ENCODE measurements around the gene PPP1CA. TPM values are rescaled to one million over a fixed set of nuclear protein-coding genes. Genes with fewer than 3 reads are reported as not detected.

Gene PPP1CA
- total and polyA plus RNA-seq, 8 donors: 108 to 173 (median 140) TPM

DNA sequence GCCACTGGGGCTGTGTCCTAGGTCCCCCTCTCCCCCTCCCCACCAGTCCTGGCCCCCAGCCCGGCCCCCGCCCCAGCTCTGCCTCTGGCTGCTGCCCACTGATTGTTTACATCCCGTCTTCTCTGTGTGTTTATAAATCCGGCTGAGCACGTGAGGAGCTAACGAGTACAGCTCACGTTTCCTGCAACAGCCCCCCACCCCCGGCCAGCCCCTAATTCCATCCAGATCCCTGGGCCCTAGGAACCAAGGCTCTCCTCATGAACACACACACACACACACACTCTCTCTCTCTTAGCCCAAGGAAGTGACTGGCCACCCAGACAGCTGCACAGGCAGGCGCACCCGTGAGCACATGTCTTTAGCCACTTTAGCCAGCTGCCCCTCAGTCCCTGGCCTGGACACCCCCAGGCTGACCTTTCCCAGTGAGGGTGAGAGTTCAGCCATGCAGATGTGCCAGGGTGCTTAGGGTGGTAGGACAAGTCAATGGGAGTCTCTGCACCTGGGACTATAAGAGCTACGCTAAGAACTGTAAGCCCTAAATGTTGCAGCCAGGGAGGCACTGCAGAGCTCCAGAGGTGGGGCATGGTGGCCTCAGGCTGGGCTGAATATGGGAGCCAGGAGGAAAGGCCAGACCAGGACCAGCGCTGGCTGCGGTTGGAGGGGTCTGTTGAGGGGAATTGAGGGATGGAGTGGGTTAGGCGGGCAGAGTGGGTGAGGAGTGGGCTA is 31.1 kb downstream of the PPP1CA start:
- no peak for TF ChIP-seq CTCF (IDR thresholded peaks at IDR 0.05)
- ATAC-seq: no peak

GRCh38 chr11:67369801-67370284 is 31.8 kb downstream of the PPP1CA start:
- no peak overlapping the region for H3K27ac ChIP-seq
- DNase-seq: no peak
- intact Hi-C loops (cut with DNase I): no loop called here
- peaks cover 0 to 8% of the 10 kb centered on the region in 2 donors for H3K36me3 ChIP-seq
- no peaks in the 10 kb centered on the region for H3K9me3 ChIP-seq
- no peak overlapping the region for H3K4me3 ChIP-seq
- ATAC-seq: no peak
- peaks cover 34 to 86% of the 10 kb centered on the region in 2 donors for H3K4me1 ChIP-seq
- H3K27me3 ChIP-seq: no peaks in the 10 kb centered on the region
- no peak for TF ChIP-seq CTCF (IDR thresholded peaks at IDR 0.05)

More for the DNA sequence above, 31.1 kb downstream of the PPP1CA start:
- H3K4me1 ChIP-seq: peaks cover 34 to 88% of the 10 kb centered on the region in 2 donors
- peaks cover 0 to 2% of the 10 kb centered on the region in 2 donors for H3K36me3 ChIP-seq
- peak in 1 of 4 donors; percentile 78 for DNase-seq
- peak overlapping the region in 1 of 2 donors; percentile 89 for H3K27ac ChIP-seq
- H3K4me3 ChIP-seq: no peak overlapping the region
- intact Hi-C loops (cut with DNase I): no loop called here
- no peaks in the 10 kb centered on the region for H3K27me3 ChIP-seq
- no peaks in the 10 kb centered on the region for H3K9me3 ChIP-seq

- DNase-seq (no peak), ATAC-seq (no peak)
- peaks cover 34 to 86% of the 10 kb centered on the region in 2 donors for H3K4me1 ChIP-seq
Observed at GRCh38 chr11:67369275-67369674, 32.4 kb downstream of the PPP1CA start.

GRCh38 chr11:67368621-67369020 is 33.0 kb downstream of the PPP1CA start:
- Histone ChIP-seq H3K9me3 (no peaks in the 10 kb centered on the region), H3K4me3 (no peak overlapping the region), H3K4me1 (peaks cover 34 to 82% of the 10 kb centered on the region in 2 donors), H3K27me3 (no peaks in the 10 kb centered on the region), H3K36me3 (peaks cover 0 to 19% of the 10 kb centered on the region in 2 donors), H3K27ac (no peak overlapping the region)
- ATAC-seq (no peak), DNase-seq (no peak)
- no peak for TF ChIP-seq CTCF (IDR thresholded peaks at IDR 0.05)
- intact Hi-C loops (cut with DNase I): no loop called here

More at GRCh38 chr11:67369275-67369674, 32.4 kb downstream of the PPP1CA start:
- Histone ChIP-seq H3K36me3 (peaks cover 0 to 14% of the 10 kb centered on the region in 2 donors), H3K4me3 (no peak overlapping the region), H3K27me3 (no peaks in the 10 kb centered on the region), H3K9me3 (no peaks in the 10 kb centered on the region), H3K27ac (no peak overlapping the region)
- intact Hi-C loops (cut with DNase I): no loop called here
- TF ChIP-seq CTCF (IDR thresholded peaks at IDR 0.05): no peak

DNA sequence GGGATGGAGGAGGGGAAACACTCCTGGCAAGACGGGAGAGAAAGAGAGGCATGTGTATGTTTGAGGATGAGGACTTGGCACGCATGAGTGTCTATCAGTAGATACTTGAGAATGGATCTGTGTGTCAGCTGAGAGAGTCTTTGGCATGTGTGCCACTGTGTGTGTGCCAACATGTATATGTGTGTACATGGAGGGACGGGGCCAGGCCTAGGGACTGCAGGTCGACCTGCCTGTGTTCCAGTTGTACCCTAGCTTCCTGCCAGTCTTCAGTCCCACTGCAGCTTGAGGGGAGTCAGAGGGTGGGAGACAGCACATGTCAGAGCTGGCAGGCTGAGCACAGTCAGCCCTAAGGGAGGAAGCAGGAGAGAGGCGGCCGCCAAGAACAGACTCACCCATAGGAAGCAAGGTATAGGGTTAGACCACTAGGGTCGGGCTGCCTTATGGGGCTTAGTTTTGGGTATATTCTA is 33.9 kb downstream of the PPP1CA start:
- Histone ChIP-seq H3K4me1 (peaks cover 34 to 81% of the 10 kb centered on the region in 2 donors), H3K9me3 (no peaks in the 10 kb centered on the region), H3K36me3 (peaks cover 0 to 19% of the 10 kb centered on the region in 2 donors), H3K27ac (no peak overlapping the region), H3K4me3 (no peak overlapping the region), H3K27me3 (no peaks in the 10 kb centered on the region)
- intact Hi-C loops (cut with DNase I): no loop called here
- no peak for TF ChIP-seq CTCF (IDR thresholded peaks at IDR 0.05)
- DNase-seq (no peak), ATAC-seq (no peak)

Measured in left lung (tissue), 10 donors.